Measurements from ENCODE around the gene KIRREL3.

DNA sequence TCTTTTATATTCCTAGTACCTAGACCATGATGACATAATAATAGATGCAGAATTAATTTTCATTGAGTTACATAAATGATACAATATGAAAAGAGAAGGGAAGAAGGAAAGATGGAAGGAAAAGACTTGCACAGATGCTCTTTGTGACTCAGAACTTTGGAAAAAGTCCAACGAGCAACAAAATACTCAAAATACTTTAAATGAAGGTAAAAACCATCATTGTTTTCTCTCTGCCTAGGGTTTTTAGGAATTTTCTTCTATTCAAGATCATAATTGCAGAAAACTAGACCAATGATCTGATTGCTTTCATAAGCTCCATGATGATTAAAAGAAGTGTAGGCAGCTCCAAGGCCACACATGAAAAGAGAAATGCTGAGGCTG lies 276.9 kb downstream of the KIRREL3 start:
- TF ChIP-seq CEBPB (IDR thresholded peaks at IDR 0.05; ENCODE audit: low read depth, low read length), result no peak
- TF ChIP-seq, protein P1, sequence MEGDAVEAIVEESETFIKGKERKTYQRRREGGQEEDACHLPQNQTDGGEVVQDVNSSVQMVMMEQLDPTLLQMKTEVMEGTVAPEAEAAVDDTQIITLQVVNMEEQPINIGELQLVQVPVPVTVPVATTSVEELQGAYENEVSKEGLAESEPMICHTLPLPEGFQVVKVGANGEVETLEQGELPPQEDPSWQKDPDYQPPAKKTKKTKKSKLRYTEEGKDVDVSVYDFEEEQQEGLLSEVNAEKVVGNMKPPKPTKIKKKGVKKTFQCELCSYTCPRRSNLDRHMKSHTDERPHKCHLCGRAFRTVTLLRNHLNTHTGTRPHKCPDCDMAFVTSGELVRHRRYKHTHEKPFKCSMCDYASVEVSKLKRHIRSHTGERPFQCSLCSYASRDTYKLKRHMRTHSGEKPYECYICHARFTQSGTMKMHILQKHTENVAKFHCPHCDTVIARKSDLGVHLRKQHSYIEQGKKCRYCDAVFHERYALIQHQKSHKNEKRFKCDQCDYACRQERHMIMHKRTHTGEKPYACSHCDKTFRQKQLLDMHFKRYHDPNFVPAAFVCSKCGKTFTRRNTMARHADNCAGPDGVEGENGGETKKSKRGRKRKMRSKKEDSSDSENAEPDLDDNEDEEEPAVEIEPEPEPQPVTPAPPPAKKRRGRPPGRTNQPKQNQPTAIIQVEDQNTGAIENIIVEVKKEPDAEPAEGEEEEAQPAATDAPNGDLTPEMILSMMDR (conservative IDR thresholded peaks at IDR 0.05; ENCODE audit: low read depth, low read length), result no peak
- TF ChIP-seq POLR2A (IDR thresholded peaks at IDR 0.05; ENCODE audit: low read depth, low read length), result no peak
- TF ChIP-seq MAFK (IDR thresholded peaks at IDR 0.05; ENCODE audit: low read depth, low read length), result no peak
- no peak for TF ChIP-seq BHLHE40 (IDR thresholded peaks at IDR 0.05; ENCODE audit: low read depth, low read length)
- no peak for TF ChIP-seq CHD1 (IDR thresholded peaks at IDR 0.05; ENCODE audit: low read depth, low read length)
- no peak for TF ChIP-seq RFX5 (IDR thresholded peaks at IDR 0.05; ENCODE audit: low read depth, low read length)
- TF ChIP-seq FOS (IDR thresholded peaks at IDR 0.05; ENCODE audit: low read depth, low read length), result no peak
- no peak for TF ChIP-seq RAD21 (IDR thresholded peaks at IDR 0.05; ENCODE audit: low read length)
- TF ChIP-seq SMC3 (IDR thresholded peaks at IDR 0.05; ENCODE audit: low read depth, low read length), result no peak
- TF ChIP-seq MXI1 (IDR thresholded peaks at IDR 0.05; ENCODE audit: borderline replicate concordance, low read depth, low read length), result no peak
- no peak for TF ChIP-seq MAZ (IDR thresholded peaks at IDR 0.05; ENCODE audit: borderline replicate concordance, low read depth, low read length)
- TF ChIP-seq, protein P2, sequence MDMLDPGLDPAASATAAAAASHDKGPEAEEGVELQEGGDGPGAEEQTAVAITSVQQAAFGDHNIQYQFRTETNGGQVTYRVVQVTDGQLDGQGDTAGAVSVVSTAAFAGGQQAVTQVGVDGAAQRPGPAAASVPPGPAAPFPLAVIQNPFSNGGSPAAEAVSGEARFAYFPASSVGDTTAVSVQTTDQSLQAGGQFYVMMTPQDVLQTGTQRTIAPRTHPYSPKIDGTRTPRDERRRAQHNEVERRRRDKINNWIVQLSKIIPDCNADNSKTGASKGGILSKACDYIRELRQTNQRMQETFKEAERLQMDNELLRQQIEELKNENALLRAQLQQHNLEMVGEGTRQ (IDR thresholded peaks at IDR 0.05; ENCODE audit: low read depth, low read length), result no peak

Measured in IMR-90 (cell line).